Mesenteric fat pad (tissue), 1 donor: ENCODE measurements around the gene SP6. TPM values are rescaled to one million over a fixed set of nuclear protein-coding genes. Genes with fewer than 3 reads are reported as not detected.

Experiments
- DNase-seq: peaks from one replicate; pipeline ENCODE4 v3.0.0-alpha.2; 2020; ENCODE audit warnings: low spot score
- total RNA-seq: library from RNA; stranded (reverse); fragmentation: NEBNext Ultra II Directional; extraction: Animal tissue kit (Norgen Biotek cat#: 25700); gene quantifications from one replicate; pipeline ENCODE4 v1.2.1, GENCODE V29; 2021
- donor health status: DM: yes; HTN: yes; CAD: no.

SP6 gene
- total RNA-seq, 1 donor from 2014 or later: 1.9 TPM

DNA sequence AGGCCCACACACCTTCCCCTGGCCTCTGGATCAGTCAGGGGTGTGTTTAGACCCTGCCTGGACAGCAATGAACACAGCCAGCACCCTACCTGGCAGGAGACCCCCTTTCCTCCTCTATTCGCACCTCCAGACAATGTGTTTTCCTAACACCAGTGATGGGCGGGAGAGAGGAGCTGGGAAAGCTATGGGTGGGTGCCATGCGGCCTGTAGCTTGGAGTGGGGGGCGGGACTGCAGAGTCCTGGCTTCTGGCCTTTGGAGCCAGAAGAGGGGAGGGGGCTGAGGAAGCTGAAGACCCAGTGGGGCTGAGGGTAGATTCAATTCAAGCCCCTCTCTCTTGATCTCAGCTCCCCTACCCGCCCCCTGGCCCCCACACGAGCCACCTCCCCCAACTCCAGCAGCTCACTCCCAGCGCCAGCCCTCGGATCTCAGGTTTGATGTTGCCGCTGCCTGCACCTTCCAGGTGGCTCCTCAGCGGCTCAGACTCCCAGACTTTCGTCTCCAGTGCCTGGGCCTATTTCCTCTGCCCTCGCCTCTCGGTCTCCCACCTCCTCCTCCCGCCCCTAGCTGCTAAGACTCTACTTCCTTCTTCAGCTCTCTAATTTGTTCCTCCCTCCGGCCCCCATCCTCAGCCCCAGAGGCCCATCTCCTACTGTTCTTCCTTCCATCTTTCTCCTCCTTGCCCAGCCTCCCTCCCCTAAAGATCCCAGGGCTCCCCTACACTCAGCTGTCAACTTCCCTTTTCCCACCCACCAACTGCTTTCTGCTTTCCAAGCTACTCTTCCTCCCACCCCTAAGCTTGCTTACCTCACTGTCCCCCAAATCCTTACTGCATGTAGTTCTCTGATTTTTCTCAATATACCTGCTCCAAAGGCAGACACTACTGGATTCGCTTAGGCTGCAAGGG lies 6.8 kb upstream of the SP6 start:
- no peak for DNase-seq

DNA sequence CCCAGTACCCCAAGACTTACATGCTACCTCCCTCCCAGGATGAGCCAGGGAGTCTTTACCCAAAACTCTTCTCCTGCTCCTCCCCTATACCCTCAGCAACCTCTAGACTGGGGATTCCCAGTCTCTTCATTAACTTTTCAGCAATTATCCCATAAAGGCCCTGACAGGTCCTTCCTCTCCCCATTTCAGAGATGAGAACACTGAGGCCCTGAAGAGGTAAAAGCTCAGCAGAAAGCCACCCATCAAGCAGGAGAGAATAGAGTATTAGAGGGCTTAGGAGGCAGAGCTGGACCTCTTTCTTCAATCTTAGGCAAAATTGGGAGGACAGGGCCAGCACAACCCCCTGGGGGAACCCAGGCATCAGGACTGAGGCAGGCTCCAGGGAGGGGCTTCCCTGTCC lies 5.9 kb upstream of the SP6 start:
- DNase-seq: no peak

DNA sequence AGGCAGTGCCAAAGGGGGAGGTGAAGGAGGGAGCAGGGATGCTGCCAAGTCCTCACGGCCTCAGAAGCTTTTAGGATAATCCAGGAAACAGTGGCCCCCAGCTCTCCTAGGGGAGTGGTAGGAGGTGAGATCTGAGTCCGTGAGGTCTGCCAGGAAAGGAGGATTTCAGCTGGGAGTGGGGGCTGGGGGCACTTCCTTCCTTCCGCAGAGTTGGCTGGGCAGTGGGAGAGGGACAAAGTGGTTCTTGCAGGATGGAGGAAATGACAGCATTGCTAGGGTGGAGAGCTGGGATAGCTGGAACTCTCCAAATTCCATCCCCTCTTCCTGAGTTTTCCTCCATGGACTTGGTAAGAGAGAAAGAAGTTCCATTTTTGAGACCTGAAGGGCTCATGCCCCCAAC lies 4.8 kb upstream of the SP6 start:
- no peak for DNase-seq

DNA sequence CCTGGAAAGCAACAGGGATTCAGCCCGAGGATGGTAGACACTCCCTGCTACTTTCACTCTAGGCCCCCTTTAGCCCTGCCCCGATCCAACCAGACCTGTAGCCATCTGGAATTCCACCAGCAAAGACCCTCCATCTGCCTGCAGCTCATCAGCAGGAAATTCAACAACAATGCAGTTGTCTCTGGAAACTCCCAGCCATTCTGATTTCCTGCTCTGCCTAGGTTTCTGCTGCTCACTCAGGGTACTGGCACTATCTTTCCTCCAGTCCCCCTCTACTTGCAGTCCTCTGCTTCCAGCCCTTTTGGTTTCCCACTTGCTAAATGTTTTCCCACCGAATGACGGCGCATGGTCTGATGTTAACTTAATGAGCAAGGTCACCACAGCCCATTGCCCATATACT lies 2.7 kb upstream of the SP6 start:
- DNase-seq: no peak

DNA sequence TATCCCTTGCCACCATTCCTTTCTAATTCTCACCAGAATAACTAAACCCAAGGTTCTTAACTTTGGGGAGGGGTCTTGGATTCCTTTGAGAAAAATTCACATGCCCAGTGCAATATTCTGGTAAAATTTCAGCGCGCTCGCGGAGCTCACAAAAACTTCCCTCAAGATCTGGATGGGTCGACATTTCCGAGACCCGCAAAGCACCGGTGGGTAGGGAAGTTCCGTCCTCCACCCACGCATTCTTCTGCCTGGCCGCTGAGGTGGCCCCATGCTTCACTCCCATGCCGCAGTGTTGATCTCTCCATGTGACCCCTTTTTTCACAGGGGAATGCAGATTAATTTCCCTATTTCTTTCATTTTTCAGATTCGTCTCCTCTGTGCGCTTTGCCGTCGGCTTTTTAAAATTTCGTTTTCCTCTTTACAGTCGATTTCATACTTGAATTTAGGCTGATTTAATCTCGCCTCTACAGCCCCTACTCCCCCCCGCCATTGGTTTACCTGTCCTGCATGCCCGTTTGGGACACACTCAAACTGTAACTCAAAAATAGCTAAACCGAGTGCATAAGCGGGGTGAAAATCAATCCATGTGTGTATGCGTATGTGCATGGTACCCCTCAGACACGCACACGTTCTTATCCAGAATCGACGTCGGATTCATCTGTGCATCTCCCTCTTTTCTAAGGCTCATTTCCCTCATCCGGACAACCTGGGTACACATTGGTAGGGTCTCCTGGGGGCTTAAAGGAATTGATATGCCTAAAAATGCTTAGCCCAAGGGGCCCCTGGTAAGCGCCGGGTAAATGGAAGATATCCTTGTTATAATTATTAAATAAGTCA lies 1.4 kb upstream of the SP6 start:
- no peak for DNase-seq

DNA sequence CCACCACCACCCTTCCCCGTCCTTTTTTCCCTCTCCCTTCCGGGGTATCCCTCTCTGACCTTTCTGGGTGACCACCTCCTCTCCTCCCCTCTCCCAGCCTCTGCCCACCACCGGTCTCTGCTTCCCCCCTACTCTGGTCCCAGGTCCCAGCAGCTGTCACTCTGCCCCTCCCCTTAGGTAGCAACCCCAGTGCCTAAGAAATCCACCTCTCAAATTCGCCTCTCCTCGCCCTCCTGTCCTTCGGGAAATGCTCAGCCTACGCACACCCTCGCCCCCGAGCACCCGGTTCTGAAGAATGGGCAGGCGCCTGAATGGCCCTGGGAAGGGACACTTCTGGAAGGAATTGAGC lies 775 bp upstream of the SP6 start:
- DNase-seq: no peak

DNA sequence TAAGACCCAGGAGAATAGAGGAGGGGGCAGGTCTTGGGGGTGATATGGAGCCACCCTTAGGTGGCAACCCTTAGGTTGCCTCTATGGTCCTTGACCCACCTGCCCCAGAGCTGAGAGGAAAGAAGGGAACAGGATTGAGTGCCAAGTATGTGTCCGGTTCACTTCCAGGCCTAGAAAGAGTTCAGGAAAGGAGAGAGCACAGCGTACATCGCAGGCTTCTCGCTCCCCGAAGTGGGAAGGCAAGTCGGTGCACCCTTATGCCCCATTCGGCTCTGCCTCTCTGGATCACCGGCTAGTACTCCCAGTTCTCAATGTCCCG lies 631 bp downstream of the SP6 start:
- DNase-seq: no peak

DNA sequence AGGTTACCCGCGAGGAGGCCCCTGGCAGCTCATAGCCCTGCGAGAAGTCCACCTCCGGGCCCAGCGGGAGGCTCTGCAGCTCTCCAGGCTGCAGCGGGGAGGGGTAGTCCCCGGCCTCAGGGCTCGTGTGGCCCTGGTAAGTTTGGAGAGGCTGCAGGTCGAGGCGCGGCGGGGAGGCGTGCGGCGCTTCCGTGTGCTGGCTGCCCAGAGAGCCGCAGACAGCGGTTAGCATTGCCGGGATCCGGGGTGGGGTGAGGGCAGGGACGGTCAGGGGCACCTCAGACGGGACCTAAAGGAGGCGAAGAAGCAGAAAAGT lies 2.8 kb downstream of the SP6 start:
- DNase-seq: no peak

DNA sequence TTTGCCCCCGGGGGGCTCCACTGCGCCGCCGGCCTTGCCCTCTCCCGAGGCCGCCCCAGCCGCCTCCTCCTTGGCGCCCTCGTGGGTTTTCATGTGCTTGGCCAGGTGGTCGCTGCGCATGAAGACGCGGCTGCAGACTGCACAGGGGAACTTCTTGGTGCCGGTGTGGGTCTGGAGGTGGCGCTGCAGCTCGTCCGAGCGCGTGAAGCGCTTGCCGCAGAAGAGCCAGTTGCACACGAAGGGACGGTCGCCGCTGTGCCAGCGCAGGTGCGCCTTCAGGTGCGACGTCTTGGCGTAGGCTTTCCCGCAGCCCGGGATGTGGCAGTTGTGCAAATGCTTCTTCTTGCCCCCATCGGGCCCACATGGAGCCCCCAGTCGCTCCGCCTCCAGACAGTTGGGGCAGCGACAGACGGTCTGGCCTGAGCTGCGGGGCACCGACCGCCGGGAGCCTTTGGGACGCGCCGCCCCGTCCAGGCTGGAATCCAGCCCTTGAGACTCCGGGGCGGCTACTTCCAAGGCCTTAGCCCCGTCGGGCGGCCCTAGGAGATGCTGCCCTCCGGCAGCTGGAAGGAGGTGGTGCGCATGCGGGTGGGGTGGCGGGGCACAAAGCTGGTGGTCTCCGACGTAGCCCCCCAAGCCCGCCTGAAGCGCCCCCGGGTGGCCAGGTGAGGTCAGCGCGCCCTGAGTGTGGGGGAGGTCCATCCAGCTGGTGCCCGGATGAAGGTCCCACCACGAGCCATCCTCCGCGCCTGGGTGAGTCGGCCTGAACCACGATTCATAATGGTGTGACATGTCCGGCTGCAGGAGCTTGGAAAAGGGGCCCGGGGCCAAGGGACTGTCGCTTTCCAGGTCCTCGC lies 3.4 kb downstream of the SP6 start:
- no peak for DNase-seq

DNA sequence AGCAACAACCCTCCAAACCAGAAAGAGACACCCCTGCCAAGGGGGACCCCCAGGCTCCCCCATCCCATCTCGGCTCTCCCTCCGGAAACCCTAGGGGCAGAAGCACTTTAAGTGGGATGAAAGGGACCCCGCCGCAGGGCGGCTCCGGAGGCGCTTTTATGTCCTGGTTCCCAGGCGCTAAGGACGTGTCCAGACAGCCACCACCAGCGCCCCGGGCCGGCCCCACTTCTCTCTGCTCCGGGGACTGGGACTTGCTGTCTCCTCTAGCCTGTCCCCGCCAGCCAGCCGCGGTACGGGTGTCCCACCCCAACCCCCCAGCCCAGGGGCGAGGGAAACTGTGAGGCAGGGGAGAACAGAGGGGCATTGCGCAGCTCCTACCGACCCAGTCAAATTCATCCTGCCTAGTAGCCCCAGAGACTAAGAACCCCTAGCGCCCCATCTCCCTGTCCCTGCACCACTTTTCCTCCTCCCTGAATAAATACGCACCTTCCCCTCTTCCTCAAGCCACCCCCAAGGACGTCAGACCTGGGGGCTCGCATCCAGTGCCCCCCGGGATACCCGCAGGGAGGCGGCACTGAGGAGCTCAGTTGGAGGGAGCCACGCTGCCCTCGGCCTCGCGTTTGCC lies 4.1 kb downstream of the SP6 start:
- no peak for DNase-seq

GRCh38 chr17:47845716-47846075 lies 5.3 kb downstream of the SP6 start:
- no peak for DNase-seq

GRCh38 chr17:47844814-47845715 lies 5.9 kb downstream of the SP6 start:
- no peak for DNase-seq

GRCh38 chr17:47844227-47844626 lies 6.7 kb downstream of the SP6 start:
- DNase-seq: no peak

DNA sequence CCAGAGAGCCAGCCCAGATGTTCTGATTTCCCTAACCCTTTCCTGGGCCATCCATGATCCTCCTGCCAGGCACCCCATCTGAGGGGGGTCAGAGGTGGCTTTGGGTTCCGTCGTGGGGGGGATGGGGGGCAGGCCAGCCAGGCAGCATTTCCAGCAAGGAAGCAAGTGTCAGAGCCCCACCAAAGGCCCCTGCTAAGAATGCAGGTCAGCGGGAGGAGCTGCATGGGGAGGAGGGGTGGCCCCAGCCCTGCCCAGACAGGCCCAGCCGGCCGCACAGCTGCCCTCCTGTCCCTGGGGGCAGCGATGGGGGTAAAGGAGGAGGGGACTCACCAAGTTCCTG lies 7.6 kb downstream of the SP6 start:
- no peak for DNase-seq

GRCh38 chr17:47841488-47842291 lies 9.3 kb downstream of the SP6 start:
- no peak for DNase-seq

- DNase-seq: peak; percentile 97
These were observed 10.0 kb downstream of the SP6 start, which contains the start of gene SCRN2 for GRCh38 chr17:47840742-47841487. SCRN2 (minus strand) TSS chr17:47841273; CDS start chr17:47840843, 430 bp downstream.

DNA sequence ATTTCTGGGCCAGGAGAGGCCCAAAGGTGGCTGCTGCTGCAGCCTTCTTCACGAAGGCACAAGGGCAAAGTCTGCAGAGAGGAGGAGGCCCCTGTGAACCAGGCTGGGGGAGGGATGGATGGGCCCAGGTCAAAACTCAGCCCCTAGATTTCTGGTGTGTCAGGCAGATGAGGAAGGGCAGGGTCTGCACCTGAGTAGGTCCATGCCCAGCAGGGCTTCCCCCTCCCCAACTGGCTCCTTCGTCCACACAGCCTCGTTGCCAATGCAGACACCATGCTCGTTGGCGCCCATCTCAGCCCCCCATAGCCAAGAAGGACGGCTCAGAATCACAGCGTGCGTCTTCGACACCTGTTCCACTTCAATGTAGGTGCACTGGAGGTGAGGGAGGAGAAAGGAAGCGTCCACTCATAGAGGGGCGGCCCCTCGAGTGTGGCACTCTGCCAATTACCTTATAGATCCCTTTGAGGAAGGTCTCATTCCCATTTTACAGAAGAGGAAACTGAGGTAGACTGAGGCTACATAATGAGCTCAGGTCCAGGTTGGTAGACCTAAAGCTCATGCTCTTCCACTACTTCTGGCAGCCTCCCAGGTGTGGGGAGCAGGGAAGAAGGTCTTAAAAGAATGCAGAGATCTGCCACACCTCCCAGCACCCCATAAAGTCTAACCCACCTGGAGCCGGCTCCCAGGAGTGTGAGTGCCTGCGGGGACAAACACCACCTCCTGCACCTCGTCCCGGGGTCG lies 10.8 kb downstream of the SP6 start:
- no peak for DNase-seq

DNA sequence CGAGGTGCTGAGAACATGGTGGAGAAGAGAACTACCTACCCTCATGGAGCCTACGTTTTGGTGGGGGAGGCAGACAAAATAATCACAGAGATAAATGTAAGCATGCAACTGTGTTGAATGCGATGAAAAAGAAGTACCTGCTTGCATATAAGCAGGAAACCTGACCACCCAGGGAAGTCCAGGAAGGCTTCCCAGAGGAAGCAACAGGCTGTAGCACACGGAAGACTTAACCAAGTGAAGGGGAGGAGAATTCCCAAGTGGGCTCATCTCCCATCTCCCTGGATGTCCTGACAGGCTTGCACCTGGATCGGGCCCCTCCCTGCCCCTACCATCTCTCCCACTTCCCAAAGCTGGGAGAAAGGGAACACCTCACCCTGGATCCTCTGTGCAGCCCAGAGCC lies 11.9 kb downstream of the SP6 start:
- DNase-seq: no peak
